SU-DHL-6 (cell line): ENCODE results near the gene ARSB.

Experiments used
- CTCF ChIP-seq: fragments of 200-600 bp; sonication (generic); IDR thresholded peaks from one replicate; pipeline ENCODE4 v1.5.1; 2017; ENCODE audit warnings: antibody characterized with exemption, mild to moderate bottlenecking, low read length, moderate library complexity; ENCODE audit not compliant: insufficient read depth, poor library complexity, severe bottlenecking
- EZH2phosphoT487 ChIP-seq: fragments of 200-600 bp; sonication (generic), shearing (Covaris generic); conservative IDR thresholded peaks from 2 replicates; pipeline ENCODE4 v1.6.1; 2018; ENCODE audit warnings: mild to moderate bottlenecking, antibody characterized with exemption, low read length, moderate library complexity, mixed read lengths

- no peak for TF ChIP-seq CTCF
- TF ChIP-seq EZH2phosphoT487, result no peak
These were observed 126.7 kb downstream of the ARSB start for GRCh38 chr5:78858364-78858763.
